DOHH2 (cell line): ENCODE results near the gene SLC9A9.

Experiments used
- H3F3A ChIP-seq: fragments of 200-600 bp; sonication (generic), shearing (Covaris generic); 2 replicates; pipeline ENCODE4 v1.6.0; 2016; ENCODE audit warnings: antibody characterized with exemption, mild to moderate bottlenecking; ENCODE audit not compliant: control insufficient read depth, insufficient read depth
- H3K27ac ChIP-seq: fragments of 200-600 bp; sonication (generic); 2 replicates; pipeline ENCODE4 v1.5.1; 2014; ENCODE audit warnings: low read depth, mild to moderate bottlenecking, low read length, moderate library complexity
- H3K27me3 ChIP-seq: fragments of 200-600 bp; sonication (generic); 2 replicates; pipeline ENCODE4 v1.6.1; 2014; ENCODE audit warnings: mild to moderate bottlenecking, low read length, mixed read lengths; ENCODE audit not compliant: control insufficient read depth
- H3K36me3 ChIP-seq: fragments of 200-600 bp; sonication (generic); 2 replicates; pipeline ENCODE4 v1.6.1; 2014; ENCODE audit warnings: mild to moderate bottlenecking, low read length, moderate library complexity, mixed read lengths; ENCODE audit not compliant: control insufficient read depth
- H3K4me1 ChIP-seq: fragments of 200-600 bp; sonication (generic); 2 replicates; pipeline ENCODE4 v1.6.1; 2014; ENCODE audit warnings: mild to moderate bottlenecking, low read length, mixed read lengths; ENCODE audit not compliant: control insufficient read depth
- H3K4me2 ChIP-seq: fragments of 200-600 bp; sonication (generic); 2 replicates; pipeline ENCODE4 v1.6.0; 2014; ENCODE audit warnings: mild to moderate bottlenecking, low read length, moderate library complexity
- H3K4me3 ChIP-seq: fragments of 200-600 bp; sonication (generic); 2 replicates; pipeline ENCODE4 v1.5.1; 2014; ENCODE audit warnings: mild to moderate bottlenecking, low read length, mixed read lengths
- H3K79me2 ChIP-seq: fragments of 200-600 bp; sonication (generic); 2 replicates; pipeline ENCODE4 v1.6.1; 2014; ENCODE audit warnings: mild to moderate bottlenecking, low read length, mixed read lengths; ENCODE audit not compliant: control insufficient read depth
- H3K9me2 ChIP-seq: fragments of 200-600 bp; sonication (generic); replicated peaks from 2 replicates; pipeline ENCODE4 v1.6.1; 2014; ENCODE audit warnings: mild to moderate bottlenecking, low read length, mixed read lengths; ENCODE audit not compliant: control insufficient read depth
- H3K9me3 ChIP-seq: fragments of 200-600 bp; sonication (generic); 2 replicates; pipeline ENCODE4 v1.6.1; 2014; ENCODE audit warnings: antibody characterized with exemption, low read length, mixed read lengths; ENCODE audit not compliant: control insufficient read depth, insufficient read depth
- H4K20me1 ChIP-seq: fragments of 200-600 bp; sonication (generic); 2 replicates; pipeline ENCODE4 v1.6.0; 2014; ENCODE audit warnings: low read depth, mild to moderate bottlenecking, antibody characterized with exemption, low read length, moderate library complexity; ENCODE audit not compliant: control insufficient read depth, insufficient read depth
- CTCF ChIP-seq: fragments of 200-600 bp; sonication (generic); IDR thresholded peaks from one replicate; pipeline ENCODE4 v1.5.1; 2014; ENCODE audit warnings: antibody characterized with exemption, mild to moderate bottlenecking, low read depth, low read length; ENCODE audit not compliant: poor library complexity, severe bottlenecking
- EZH2phosphoT487 ChIP-seq: fragments of 200-600 bp; sonication (generic); IDR thresholded peaks from 2 replicates; pipeline ENCODE4 v1.6.1; 2017; ENCODE audit warnings: borderline replicate concordance, mild to moderate bottlenecking, antibody characterized with exemption, low read length, moderate library complexity, mixed read lengths

SLC9A9 gene

GRCh38 chr3:143633816-143634215 is 214.5 kb downstream of the SLC9A9 start:
- H3K9me2 ChIP-seq, result no peaks in the 10 kb centered on the region
- no peak overlapping the region for H3K27ac ChIP-seq
- H3F3A ChIP-seq, result no peaks in the 10 kb centered on the region
- H3K27me3 ChIP-seq, result no peaks in the 10 kb centered on the region
- no peak overlapping the region for H3K4me2 ChIP-seq
- H3K79me2 ChIP-seq, result no peaks in the 10 kb centered on the region
- H3K9me3 ChIP-seq, result 0 out of 2 replicates have a peak, but pooled peaks cover 6% of the 10 kb centered on the region
- no peaks in the 10 kb centered on the region for H3K4me1 ChIP-seq
- no peak overlapping the region for H3K4me3 ChIP-seq
- no peaks in the 10 kb centered on the region for H4K20me1 ChIP-seq
- no peaks in the 10 kb centered on the region for H3K36me3 ChIP-seq
- TF ChIP-seq EZH2phosphoT487, result no peak
- no peak for TF ChIP-seq CTCF

GRCh38 chr3:143629726-143630125 is 218.5 kb downstream of the SLC9A9 start:
- Histone ChIP-seq H3K4me1 (no peaks in the 10 kb centered on the region), H3K4me3 (no peak overlapping the region), H3K9me2 (no peaks in the 10 kb centered on the region), H3K9me3 (no peaks in the 10 kb centered on the region), H3F3A (no peaks in the 10 kb centered on the region), H3K27me3 (no peaks in the 10 kb centered on the region), H4K20me1 (no peaks in the 10 kb centered on the region), H3K79me2 (no peaks in the 10 kb centered on the region), H3K36me3 (no peaks in the 10 kb centered on the region), H3K27ac (no peak overlapping the region), H3K4me2 (no peak overlapping the region)
- TF ChIP-seq CTCF (no peak), EZH2phosphoT487 (no peak)

- H3K27ac ChIP-seq, result no peak overlapping the region
- H3K27me3 ChIP-seq, result no peaks in the 10 kb centered on the region
- H3K4me2 ChIP-seq, result no peak overlapping the region
- H3F3A ChIP-seq, result no peaks in the 10 kb centered on the region
- H4K20me1 ChIP-seq, result no peaks in the 10 kb centered on the region
- H3K36me3 ChIP-seq, result no peaks in the 10 kb centered on the region
- H3K9me2 ChIP-seq, result no peaks in the 10 kb centered on the region
- no peaks in the 10 kb centered on the region for H3K79me2 ChIP-seq
- no peaks in the 10 kb centered on the region for H3K4me1 ChIP-seq
- TF ChIP-seq EZH2phosphoT487, result no peak
- TF ChIP-seq CTCF, result no peak
- H3K4me3 ChIP-seq, result no peak overlapping the region
- no peaks in the 10 kb centered on the region for H3K9me3 ChIP-seq
These were observed 219.3 kb downstream of the SLC9A9 start for GRCh38 chr3:143628971-143629370.

GRCh38 chr3:143627336-143627735 is 220.9 kb downstream of the SLC9A9 start:
- Histone ChIP-seq H3F3A (no peaks in the 10 kb centered on the region), H3K4me2 (no peak overlapping the region), H3K9me2 (no peaks in the 10 kb centered on the region), H3K36me3 (no peaks in the 10 kb centered on the region), H3K9me3 (no peaks in the 10 kb centered on the region), H4K20me1 (no peaks in the 10 kb centered on the region), H3K27me3 (no peaks in the 10 kb centered on the region), H3K79me2 (no peaks in the 10 kb centered on the region), H3K27ac (no peak overlapping the region), H3K4me3 (no peak overlapping the region), H3K4me1 (no peaks in the 10 kb centered on the region)
- no peak for TF ChIP-seq CTCF
